HG03442 (cell line): ENCODE results near the gene CCDC159.
"Not testable (repeated sequence)": the region's sequence is repeated elsewhere in the genome, so short reads cannot be mapped to it uniquely, and the experiment has no call there.

Experiments
- ATAC-seq: cut with Tn5 transposase; IDR thresholded peaks from one replicate; pipeline ENCODE4 v1.9.1; 2021; ENCODE audit warnings: mild to moderate bottlenecking, moderate library complexity; ENCODE audit not compliant: unreplicated experiment

The CCDC159 gene

GRCh38 chr19:11364296-11364904 is 18.1 kb downstream of the CCDC159 start:
- no peak for ATAC-seq

DNA sequence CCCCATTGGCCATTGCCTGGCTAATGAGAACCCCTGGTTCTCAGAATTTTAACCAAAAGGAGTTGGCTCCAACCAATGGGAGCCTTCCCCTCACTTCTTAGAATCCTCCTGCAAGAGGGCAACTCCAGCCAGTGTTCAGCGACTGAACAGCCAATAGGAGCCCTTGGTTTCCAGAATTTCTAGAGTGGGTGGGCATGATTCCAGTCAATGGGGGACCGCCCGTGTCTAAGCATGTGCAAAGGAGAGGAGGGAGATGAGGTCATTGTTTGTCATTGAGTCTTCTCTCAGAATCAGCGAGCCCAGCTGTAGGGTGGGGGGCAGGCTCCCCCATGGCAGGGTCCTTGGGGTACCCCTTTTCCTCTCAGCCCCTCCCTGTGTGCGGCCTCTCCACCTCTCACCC is 18.6 kb downstream of the CCDC159 start:
- ATAC-seq = no peak

- ATAC-seq = no peak
These were observed 19.3 kb downstream of the CCDC159 start for GRCh38 chr19:11365557-11366117.

DNA sequence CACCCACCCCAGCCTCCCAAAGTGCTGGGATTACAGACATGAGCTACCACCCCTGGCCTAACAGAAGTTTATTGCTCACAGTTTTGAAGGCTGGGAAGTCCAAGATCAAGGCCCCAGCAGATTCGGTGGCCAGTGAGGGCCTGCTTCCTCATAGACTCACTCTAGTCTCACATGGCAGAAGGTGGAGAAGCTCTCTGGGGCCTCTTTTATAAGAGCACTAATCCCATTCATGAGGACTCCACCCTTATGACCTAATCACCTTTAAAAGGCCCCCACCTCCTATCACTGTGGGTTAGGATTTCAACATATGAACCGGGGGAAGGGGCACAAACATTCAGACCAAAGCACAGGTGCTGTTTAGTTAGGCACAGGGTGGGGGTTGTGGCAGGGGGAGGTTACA is 21.2 kb downstream of the CCDC159 start:
- no peak for ATAC-seq

DNA sequence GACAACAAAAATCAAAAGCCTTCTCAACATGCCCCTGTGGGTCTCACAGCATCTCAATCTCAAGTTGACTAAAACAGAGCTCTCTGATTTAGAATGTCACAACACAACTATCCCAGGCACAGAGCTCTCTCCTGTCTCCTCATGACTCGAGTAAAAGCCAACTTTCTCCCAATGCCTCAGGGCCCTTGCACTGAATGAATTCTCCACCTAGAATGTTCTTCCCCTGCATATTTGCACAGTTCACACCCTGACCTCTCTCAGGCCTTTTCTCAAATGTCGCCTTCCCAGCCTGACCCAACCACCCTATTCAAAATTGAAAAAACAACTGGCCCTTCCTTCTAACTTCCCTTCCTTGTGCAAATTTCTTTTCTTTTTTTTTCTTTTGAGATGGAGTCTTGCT is 24.4 kb downstream of the CCDC159 start:
- no peak for ATAC-seq

- ATAC-seq = no peak
These were observed 27.0 kb downstream of the CCDC159 start for GRCh38 chr19:11373166-11373884.

GRCh38 chr19:11373885-11374432 is 27.6 kb downstream of the CCDC159 start:
- no peak for ATAC-seq

- ATAC-seq = peak; percentile 83
These were observed 28.3 kb downstream of the CCDC159 start, which contains the start of gene SWSAP1 for GRCh38 chr19:11374433-11375142. TSS of gene SWSAP1 (plus strand) at chr19:11374666. CDS start at chr19:11374681, 15 bp downstream.

GRCh38 chr19:11375143-11375948 is 29.0 kb downstream of the CCDC159 start:
- no peak for ATAC-seq

GRCh38 chr19:11377237-11377636 is 30.9 kb downstream of the CCDC159 start:
- ATAC-seq = no peak

GRCh38 chr19:11377756-11378155 is 31.4 kb downstream of the CCDC159 start:
- ATAC-seq = no peak

- no peak for ATAC-seq
These were observed 32.2 kb downstream of the CCDC159 start for GRCh38 chr19:11378319-11379189.

DNA sequence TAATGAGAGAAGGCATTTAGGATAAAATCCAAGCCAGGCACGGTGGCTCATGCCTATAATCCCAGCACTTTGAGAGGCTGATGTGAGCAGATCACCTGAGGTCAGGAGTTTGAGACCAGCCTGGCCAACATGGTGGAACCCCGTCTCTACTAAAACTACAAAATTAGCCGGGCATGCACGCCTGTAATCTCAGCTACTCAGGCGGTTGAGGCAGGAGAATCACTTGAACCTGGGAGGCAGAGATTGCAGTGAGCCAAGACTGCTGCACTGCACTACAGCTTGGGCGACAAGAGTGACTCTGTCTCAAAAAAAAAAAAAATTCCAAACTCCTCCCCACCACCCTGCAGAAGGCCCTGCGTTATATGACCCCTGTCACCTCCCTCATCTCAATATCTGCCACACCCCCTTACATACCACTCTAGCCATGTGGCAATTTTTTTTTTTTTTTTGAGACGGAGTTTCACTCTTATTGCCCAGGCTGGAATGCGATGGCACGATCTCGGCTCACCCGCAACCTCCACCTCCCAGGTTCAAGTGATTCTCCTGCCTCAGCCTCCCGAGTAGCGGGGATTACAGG is 33.0 kb downstream of the CCDC159 start:
- ATAC-seq = not testable (repeated sequence)

- ATAC-seq = no peak
These were observed 33.6 kb downstream of the CCDC159 start for GRCh38 chr19:11379857-11380350.

GRCh38 chr19:11380653-11381537 is 34.6 kb downstream of the CCDC159 start:
- peak; percentile 70 for ATAC-seq

GRCh38 chr19:11382898-11383705 is 36.8 kb downstream of the CCDC159 start:
- ATAC-seq = no peak

GRCh38 chr19:11383706-11384048 is 37.4 kb downstream of the CCDC159 start:
- no peak for ATAC-seq
